HUES48 (cell line): ENCODE results near the gene THSD8.
A peak's percentile ranks its signal among the peaks of the same experiment; 100 is the strongest.
"Not testable (repeated sequence)": the region's sequence is repeated elsewhere in the genome, so short reads cannot be mapped to it uniquely, and the experiment has no call there.

ENCODE experiments used
- H3K27ac ChIP-seq: one replicate; pipeline ENCODE4 v1.7.0; 2013; ENCODE audit warnings: low read depth, low read length, inconsistent platforms
- H3K27me3 ChIP-seq: 2 replicates; pipeline ENCODE4 v1.6.1; 2013; ENCODE audit warnings: mild to moderate bottlenecking, low read length; ENCODE audit not compliant: control insufficient read depth, insufficient read depth
- H3K36me3 ChIP-seq: 2 replicates; pipeline ENCODE4 v1.6.1; 2013; ENCODE audit warnings: low read length; ENCODE audit not compliant: control insufficient read depth, insufficient read depth
- H3K4me1 ChIP-seq: 2 replicates; pipeline ENCODE4 v1.6.1; 2013; ENCODE audit warnings: mild to moderate bottlenecking, low read length; ENCODE audit not compliant: control insufficient read depth, insufficient read depth
- H3K4me3 ChIP-seq: 2 replicates; pipeline ENCODE4 v1.5.1; 2013; ENCODE audit warnings: mild to moderate bottlenecking, low read depth, low read length
- H3K9ac ChIP-seq: 2 replicates; pipeline ENCODE4 v1.6.1; 2013; ENCODE audit warnings: mild to moderate bottlenecking, low read depth, low read length, moderate library complexity
- H3K9me3 ChIP-seq: 2 replicates; pipeline ENCODE4 v1.6.1; 2013; ENCODE audit warnings: low read length; ENCODE audit not compliant: control insufficient read depth, insufficient read depth

THSD8 gene

DNA sequence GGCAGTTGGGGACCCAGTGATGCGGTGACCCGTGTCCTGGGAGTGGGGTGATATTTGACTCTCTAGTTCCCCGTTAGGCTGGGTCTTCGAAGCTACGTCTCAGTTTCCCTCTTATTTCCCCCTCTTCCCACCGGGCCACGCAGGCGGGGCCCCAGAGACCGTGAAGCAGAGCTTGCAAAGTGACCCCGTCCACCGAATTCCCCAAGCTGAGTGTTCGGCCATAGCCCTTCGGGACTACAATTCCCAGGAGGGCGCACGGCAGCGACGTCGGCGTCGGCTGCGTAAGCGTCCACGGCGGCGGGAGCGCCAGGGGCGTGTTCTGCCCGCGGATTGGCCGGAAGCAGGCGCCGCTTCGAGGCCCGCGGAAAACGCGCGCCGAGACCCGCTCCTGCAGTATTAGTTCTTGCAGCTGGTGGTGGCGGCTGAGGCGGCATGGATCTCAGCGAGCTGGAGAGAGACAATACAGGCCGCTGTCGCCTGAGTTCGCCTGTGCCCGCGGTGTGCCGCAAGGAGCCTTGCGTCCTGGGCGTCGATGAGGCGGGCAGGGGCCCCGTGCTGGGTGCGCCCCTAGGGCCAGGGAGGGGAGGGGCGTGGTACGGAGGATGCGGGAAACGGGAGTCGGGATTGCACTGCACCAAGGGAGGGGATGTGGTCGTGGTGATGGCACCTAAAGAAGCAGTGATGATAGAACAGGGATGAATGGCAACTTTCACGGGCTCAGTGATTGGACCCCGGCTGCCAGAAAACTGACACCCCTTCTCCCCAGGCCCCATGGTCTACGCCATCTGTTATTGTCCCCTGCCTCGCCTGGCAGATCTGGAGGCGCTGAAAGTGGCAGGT is 4.6 kb downstream of the THSD8 start, which contains the start of gene RNASEH2A:
RNASEH2A (plus strand) TSS at position 343 of the 840 bp plus-strand sequence; CDS start at position 433, 90 bp downstream.
- Histone ChIP-seq H3K27ac (peak within 1 kb of the TSS; percentile 77), H3K27me3 (no peaks in the 10 kb centered on the region), H3K9me3 (no peaks in the 10 kb centered on the region), H3K4me3 (peak within 1 kb of the TSS; percentile 79), H3K9ac (peak within 1 kb of the TSS; percentile 55; the same call in 1 of the 2 replicates), H3K36me3 (peaks cover 32% of the 10 kb centered on the region), H3K4me1 (peaks cover 4% of the 10 kb centered on the region)

DNA sequence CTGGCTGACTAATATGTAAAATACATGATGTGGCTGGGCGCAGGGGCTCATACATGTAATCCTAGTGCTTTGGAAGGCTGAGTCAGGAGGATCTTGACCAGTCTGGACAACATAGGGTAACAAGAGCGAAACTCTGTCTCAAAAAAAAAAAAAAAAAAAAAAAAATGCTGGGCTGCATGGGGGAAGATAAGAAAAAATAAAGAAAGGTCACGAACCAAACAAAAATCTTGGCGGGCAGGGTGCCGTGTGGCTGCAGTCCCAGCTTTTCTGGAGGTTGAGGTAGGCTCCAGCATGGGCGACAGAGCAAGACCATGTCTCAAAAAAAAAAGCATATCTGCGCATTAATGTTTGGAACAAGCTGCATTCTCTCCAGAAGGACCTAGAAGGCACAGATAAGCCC is 13.2 kb downstream of the THSD8 start:
- Histone ChIP-seq H3K27ac (no peak overlapping the region), H3K4me1 (no peaks in the 10 kb centered on the region), H3K4me3 (no peak overlapping the region), H3K9me3 (no peaks in the 10 kb centered on the region), H3K27me3 (no peaks in the 10 kb centered on the region), H3K9ac (no peak overlapping the region), H3K36me3 (peaks cover 54% of the 10 kb centered on the region)

DNA sequence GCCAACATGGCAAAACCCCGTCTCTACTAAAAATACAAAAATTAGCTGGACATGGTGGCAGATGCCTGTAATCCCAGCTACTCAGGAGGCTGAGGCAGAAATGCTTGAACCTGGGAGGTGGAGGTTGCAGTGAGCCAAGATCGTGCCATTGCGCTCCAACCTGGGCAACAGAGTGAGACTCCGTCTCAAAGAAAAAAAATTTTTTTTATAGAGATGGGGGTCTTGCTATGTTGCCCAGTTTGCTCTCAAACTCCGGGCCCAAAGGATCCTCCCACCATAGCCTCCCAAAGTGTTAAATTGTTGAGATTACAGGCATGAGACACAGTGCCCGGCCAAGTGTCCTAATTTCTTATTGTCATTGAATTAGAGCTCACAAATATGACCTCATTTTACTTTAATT is 15.3 kb downstream of the THSD8 start:
- not testable (repeated sequence) for H3K9ac ChIP-seq, H3K27me3 ChIP-seq, H3K27ac ChIP-seq, H3K4me1 ChIP-seq, H3K9me3 ChIP-seq, H3K4me3 ChIP-seq
- H3K36me3 ChIP-seq, result peaks cover 37% of the 10 kb centered on the region

DNA sequence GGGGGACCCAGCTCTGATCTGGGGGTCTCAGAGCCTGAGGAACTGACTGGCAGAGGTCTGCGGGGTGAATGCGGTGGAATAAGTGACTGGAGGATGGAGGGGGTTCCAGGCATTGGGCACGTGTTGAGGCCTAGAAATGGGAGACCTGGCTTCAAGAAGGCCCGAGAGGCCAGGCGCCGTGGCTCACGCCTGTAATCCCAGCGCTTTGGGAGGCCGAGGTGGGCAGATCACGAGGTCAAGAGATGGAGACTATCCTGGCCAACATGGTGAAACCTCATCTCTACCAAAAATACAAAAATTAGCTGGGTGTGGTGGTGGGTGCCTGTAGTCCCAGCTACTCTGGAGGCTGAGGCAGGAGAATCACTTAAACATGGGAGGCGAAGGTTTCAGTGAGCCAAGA is 15.9 kb downstream of the THSD8 start:
- not testable (repeated sequence) for H3K9me3 ChIP-seq, H3K4me1 ChIP-seq, H3K27me3 ChIP-seq, H3K9ac ChIP-seq, H3K4me3 ChIP-seq, H3K27ac ChIP-seq
- peaks cover 33% of the 10 kb centered on the region for H3K36me3 ChIP-seq

DNA sequence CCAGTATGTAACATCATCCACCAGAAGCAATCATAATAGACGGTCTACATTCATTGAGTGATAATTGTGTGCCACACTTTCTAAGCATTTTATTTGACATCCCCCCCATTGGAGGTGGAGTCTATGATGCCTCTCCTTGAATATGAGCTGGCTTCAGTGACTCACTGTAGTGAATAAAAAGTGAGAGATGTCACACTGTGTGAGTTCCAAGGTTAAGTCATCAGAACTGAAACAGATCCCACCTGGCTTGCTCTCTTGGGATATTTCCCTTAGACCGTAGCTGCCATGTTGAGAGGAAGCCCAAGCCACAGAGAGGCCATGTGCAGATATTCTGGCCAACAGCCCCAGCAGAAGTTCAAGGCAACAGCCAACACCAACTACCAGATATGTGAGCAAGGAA is 19.9 kb downstream of the THSD8 start:
- Histone ChIP-seq H3K36me3 (peaks cover 6% of the 10 kb centered on the region), H3K27ac (no peak overlapping the region), H3K9ac (no peak overlapping the region), H3K27me3 (no peaks in the 10 kb centered on the region), H3K4me3 (no peak overlapping the region), H3K9me3 (no peaks in the 10 kb centered on the region), H3K4me1 (no peaks in the 10 kb centered on the region)

DNA sequence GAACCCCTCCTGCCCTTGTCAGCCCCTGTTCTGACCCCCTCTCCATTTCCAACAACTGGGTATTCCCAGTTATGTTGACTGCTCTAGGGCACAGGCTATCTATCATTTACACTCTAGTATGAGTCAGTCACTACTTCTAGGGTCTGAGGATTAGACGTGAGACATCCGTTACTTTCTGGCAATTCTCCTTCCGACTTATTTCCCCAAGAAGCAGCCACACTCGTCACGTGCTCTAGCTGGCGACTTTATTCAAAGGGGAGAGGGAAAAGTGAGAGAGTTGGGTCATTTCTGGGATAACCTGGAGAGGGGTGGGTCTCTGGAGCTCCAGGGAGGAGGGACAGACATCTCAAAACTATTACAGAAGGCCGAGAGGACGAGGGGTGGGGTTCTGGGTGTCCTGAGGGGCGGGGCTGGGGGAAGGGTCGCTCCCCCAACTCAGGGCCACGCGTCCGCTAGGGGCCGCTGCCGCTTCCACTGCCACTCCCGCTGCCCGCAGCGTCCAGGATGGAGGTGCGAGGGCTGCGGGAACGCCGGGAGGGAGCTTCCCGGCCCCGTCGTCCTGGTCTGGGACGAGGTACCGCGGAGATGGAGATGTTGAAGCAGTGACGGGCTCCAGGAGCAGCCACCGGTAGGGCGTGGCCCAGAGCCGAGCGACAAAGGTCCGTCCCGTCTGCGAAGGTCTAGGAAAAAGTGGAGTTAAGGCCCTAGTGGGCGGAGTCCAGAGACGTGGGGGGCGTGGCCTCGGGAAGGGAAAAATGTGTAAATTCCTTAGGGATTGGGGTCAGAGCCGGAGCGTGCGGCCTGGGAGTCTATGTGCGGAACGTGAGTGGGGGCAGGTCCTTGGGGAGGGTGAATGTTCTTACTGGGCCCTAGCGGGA is 23.6 kb downstream of the THSD8 start:
- no peak overlapping the region for H3K9ac ChIP-seq
- H3K27ac ChIP-seq, result no peak overlapping the region
- H3K27me3 ChIP-seq, result no peaks in the 10 kb centered on the region
- H3K4me3 ChIP-seq, result peak overlapping the region; percentile 54
- H3K36me3 ChIP-seq, result no peaks in the 10 kb centered on the region
- no peaks in the 10 kb centered on the region for H3K9me3 ChIP-seq
- H3K4me1 ChIP-seq, result no peaks in the 10 kb centered on the region

DNA sequence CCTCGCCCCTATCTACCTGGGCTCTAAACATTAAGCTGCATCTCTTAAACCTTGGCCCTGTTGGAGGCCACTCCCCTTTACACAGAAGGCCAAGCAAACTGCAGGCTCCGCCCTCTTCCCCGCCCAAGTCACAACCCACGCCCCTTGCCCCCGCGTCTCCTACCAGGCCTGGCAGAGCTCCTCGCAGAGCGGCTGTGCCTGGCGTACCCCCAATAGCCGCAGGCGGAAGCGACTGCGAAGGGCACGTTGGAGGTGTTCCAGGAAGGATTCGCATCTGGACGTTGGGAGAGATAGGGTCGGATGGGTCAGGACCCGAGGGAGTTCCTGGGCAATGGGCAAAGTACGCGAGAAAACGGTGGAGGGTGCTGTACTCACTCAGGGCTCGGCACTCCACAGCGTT is 26.6 kb downstream of the THSD8 start:
- Histone ChIP-seq H3K9ac (no peak overlapping the region), H3K27me3 (peaks cover 7% of the 10 kb centered on the region; the same call in 1 of the 2 replicates), H3K36me3 (no peaks in the 10 kb centered on the region), H3K4me3 (peak overlapping the region; percentile 49; the same call in 1 of the 2 replicates), H3K27ac (no peak overlapping the region), H3K9me3 (no peaks in the 10 kb centered on the region), H3K4me1 (peaks cover 5% of the 10 kb centered on the region; the same call in 1 of the 2 replicates)

DNA sequence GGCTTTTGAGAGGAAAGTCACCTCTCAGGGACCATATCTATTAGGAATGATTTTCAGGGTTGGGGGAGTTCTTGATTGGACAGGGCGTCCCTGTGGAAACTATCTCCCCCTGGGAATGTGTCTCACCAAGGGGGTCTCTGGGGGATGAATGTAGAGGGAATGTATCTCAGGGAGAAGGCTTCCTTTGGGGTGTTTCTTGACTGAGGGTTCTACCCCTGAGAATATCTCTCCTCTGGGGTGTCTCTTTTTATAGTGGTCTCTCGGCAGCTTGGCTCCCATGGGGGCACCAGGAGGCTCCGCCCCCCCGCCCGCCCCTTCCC is 31.5 kb downstream of the THSD8 start:
- Histone ChIP-seq H3K4me1 (peaks cover 8% of the 10 kb centered on the region), H3K27ac (no peak overlapping the region), H3K4me3 (peak overlapping the region; percentile 30; the same call in 1 of the 2 replicates), H3K9me3 (no peaks in the 10 kb centered on the region), H3K36me3 (no peaks in the 10 kb centered on the region), H3K9ac (no peak overlapping the region), H3K27me3 (peaks cover 21% of the 10 kb centered on the region)

DNA sequence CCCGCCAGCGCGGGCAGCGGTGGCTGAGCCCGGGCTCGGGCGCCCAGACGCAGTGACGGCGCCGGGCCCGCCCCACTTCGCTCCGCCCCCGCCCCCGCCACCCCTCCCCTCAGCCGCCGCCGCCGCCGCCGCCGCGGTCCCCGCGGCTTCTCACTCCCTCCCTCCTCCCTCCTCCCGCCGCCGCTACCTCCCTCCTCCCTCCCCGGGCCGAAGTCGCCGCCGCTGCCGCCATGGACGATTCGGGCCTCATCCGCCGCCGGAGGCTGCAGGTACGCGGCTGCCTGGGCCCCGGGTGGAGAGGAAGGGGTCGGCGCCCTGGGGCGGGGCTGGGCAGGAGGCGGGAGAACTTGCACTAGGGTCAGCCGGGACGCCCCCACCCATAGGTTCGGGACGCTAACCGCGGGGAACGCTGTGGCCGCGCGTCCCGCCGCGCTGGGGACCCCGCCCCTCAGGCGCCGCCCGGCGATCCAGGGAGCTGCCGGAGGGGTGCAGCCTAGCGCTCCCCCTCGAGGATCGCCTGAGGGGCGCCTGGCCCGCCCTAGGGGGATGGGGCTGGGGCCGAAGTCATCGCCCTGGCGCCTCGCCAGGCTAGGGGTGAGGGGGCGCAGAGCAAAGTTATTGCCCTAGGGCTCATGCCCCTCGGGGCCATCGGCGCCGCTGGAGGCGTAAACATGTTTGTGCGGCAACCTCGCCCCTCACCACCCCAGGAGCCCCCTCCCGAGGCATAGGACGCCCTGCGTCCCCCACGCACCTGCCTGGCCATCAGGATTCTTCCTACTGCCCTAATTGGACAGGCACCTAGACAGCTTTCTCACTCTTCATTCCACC is 32.1 kb downstream of the THSD8 start:
- H3K4me3 ChIP-seq, result peak overlapping the region; percentile 71
- H3K27me3 ChIP-seq, result peaks cover 22% of the 10 kb centered on the region
- no peaks in the 10 kb centered on the region for H3K36me3 ChIP-seq
- H3K4me1 ChIP-seq, result peaks cover 10% of the 10 kb centered on the region
- H3K9me3 ChIP-seq, result no peaks in the 10 kb centered on the region
- no peak overlapping the region for H3K27ac ChIP-seq
- no peak overlapping the region for H3K9ac ChIP-seq

DNA sequence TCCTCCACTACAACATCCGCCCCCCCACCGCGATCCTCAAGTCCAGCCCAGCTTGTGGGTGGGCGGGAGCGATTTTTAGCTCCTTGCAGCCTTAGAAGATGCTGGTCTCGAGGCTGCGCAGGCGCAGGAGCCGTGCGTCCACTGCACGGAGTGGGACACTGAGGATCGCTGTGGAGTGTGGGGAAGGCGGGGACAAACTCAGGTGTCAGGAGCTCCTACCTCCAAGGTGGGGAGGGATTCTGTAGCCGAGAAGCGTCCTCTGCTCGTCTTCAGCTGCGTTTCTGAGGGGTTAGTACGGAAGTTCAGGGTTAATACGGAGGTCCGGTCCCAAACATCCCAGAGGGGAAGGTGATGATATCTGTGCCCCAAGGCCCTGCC is 32.7 kb downstream of the THSD8 start, which contains the start of gene RTBDN:
RTBDN (minus strand) TSS at position 14 of the 378 bp plus-strand sequence. CDS start 4,600 bp downstream, outside the sequence.
- peak within 1 kb of the TSS; percentile 71 for H3K4me3 ChIP-seq
- H3K27me3 ChIP-seq, result peaks cover 27% of the 10 kb centered on the region
- H3K9ac ChIP-seq, result no peak within 1 kb of the TSS
- H3K4me1 ChIP-seq, result peaks cover 12% of the 10 kb centered on the region
- H3K36me3 ChIP-seq, result no peaks in the 10 kb centered on the region
- H3K9me3 ChIP-seq, result no peaks in the 10 kb centered on the region
- no peak within 1 kb of the TSS for H3K27ac ChIP-seq
